WERI-Rb-1 (cell line): ENCODE measurements around the gene STARD9.

Experiments
- DNase-seq: peaks from one replicate; pipeline ENCODE4 v3.0.0-alpha.2; 2020
- H3K27ac ChIP-seq: fragments of 250-450 bp; sonication (Bioruptor Pico); 2 replicates; pipeline ENCODE4 v1.5.1; 2020; ENCODE audit warnings: mild to moderate bottlenecking, moderate library complexity
- H3K27me3 ChIP-seq: fragments of 250-450 bp; sonication (Bioruptor Pico); 2 replicates; pipeline ENCODE4 v1.5.1; 2021; ENCODE audit warnings: mild to moderate bottlenecking, low read depth, moderate library complexity; ENCODE audit not compliant: insufficient read depth, severe bottlenecking
- H3K36me3 ChIP-seq: fragments of 250-450 bp; sonication (Bioruptor Pico); 2 replicates; pipeline ENCODE4 v1.5.1; 2020; ENCODE audit warnings: mild to moderate bottlenecking, moderate library complexity
- H3K4me3 ChIP-seq: 2 replicates; pipeline ENCODE4 v1.5.1; 2011; ENCODE audit warnings: low read depth, mild to moderate bottlenecking, control low read depth, low read length
- H3K9me3 ChIP-seq: fragments of 250-450 bp; sonication (Bioruptor Pico); 2 replicates; pipeline ENCODE4 v1.5.1; 2021; ENCODE audit warnings: mild to moderate bottlenecking, moderate library complexity; ENCODE audit not compliant: severe bottlenecking
- TF ChIP-seq, protein P1 (sequence below): IDR thresholded peaks from 2 replicates; pipeline ENCODE4 v1.5.1; 2011; ENCODE audit warnings: low read depth, mild to moderate bottlenecking, control low read depth, inconsistent platforms, low read length

The STARD9 gene

GRCh38 chr15:42576040-42576594, 711 bp downstream of the STARD9 start:
- H3K4me3 ChIP-seq, result peak overlapping the region; percentile 93
- TF ChIP-seq, protein P1, sequence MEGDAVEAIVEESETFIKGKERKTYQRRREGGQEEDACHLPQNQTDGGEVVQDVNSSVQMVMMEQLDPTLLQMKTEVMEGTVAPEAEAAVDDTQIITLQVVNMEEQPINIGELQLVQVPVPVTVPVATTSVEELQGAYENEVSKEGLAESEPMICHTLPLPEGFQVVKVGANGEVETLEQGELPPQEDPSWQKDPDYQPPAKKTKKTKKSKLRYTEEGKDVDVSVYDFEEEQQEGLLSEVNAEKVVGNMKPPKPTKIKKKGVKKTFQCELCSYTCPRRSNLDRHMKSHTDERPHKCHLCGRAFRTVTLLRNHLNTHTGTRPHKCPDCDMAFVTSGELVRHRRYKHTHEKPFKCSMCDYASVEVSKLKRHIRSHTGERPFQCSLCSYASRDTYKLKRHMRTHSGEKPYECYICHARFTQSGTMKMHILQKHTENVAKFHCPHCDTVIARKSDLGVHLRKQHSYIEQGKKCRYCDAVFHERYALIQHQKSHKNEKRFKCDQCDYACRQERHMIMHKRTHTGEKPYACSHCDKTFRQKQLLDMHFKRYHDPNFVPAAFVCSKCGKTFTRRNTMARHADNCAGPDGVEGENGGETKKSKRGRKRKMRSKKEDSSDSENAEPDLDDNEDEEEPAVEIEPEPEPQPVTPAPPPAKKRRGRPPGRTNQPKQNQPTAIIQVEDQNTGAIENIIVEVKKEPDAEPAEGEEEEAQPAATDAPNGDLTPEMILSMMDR, result no peak
- H3K27me3 ChIP-seq, result no peaks in the 10 kb centered on the region
- no peak for DNase-seq
- peak overlapping the region; percentile 83 for H3K27ac ChIP-seq
- H3K9me3 ChIP-seq, result no peaks in the 10 kb centered on the region
- peaks cover 5% of the 10 kb centered on the region; the same call in 1 of the 2 replicates for H3K36me3 ChIP-seq

- TF ChIP-seq, protein P1, result no peak
- Histone ChIP-seq H3K27ac (no peak overlapping the region), H3K4me3 (no peak overlapping the region; the same call in 1 of the 2 replicates), H3K36me3 (peaks cover 5% of the 10 kb centered on the region; the same call in 1 of the 2 replicates), H3K27me3 (no peaks in the 10 kb centered on the region), H3K9me3 (no peaks in the 10 kb centered on the region)
- DNase-seq, result no peak
Measured at GRCh38 chr15:42576776-42577175, 1.4 kb downstream of the STARD9 start.

- Histone ChIP-seq H3K4me3 (no peak overlapping the region; the same call in 1 of the 2 replicates), H3K36me3 (peaks cover 5% of the 10 kb centered on the region; the same call in 1 of the 2 replicates), H3K27ac (no peak overlapping the region; the same call in 1 of the 2 replicates), H3K27me3 (no peaks in the 10 kb centered on the region), H3K9me3 (no peaks in the 10 kb centered on the region)
- DNase-seq, result peak; percentile 81
- TF ChIP-seq, protein P1, result no peak
Measured at GRCh38 chr15:42577514-42578031, 2.2 kb downstream of the STARD9 start.

- Histone ChIP-seq H3K27ac (no peak overlapping the region), H3K36me3 (peaks cover 5% of the 10 kb centered on the region; the same call in 1 of the 2 replicates), H3K4me3 (no peak overlapping the region), H3K27me3 (no peaks in the 10 kb centered on the region), H3K9me3 (no peaks in the 10 kb centered on the region)
- no peak for DNase-seq
- TF ChIP-seq, protein P1, result no peak
Measured at GRCh38 chr15:42578984-42579537, 3.7 kb downstream of the STARD9 start.

DNA sequence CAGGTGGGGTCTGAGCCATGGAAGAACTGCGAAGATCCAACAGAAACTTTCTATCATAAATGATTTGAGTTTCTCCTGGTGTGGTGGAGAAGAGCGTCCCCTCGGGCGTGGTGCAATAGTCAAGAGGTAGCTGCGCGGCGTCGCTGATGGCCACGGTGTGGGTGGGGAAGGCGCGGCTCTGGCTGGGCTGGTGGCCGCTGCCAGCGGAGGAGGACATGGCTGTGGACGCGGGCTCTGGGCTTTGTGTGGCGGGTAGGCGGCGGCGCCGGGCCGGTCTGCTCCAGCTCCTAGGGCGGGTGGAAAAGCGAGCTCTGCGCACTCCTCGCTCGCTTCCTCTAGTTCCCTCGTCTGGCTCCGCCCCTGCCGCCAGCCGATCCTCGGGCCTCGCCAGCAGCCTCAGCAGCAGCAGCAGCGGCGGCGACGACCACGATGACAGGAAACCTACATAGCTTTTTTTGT, 5.9 kb downstream of the STARD9 start:
- no peak overlapping the region for H3K4me3 ChIP-seq
- DNase-seq, result no peak
- peaks cover 6% of the 10 kb centered on the region for H3K36me3 ChIP-seq
- TF ChIP-seq, protein P1, result no peak
- no peak overlapping the region for H3K27ac ChIP-seq
- H3K9me3 ChIP-seq, result no peaks in the 10 kb centered on the region
- H3K27me3 ChIP-seq, result no peaks in the 10 kb centered on the region
